Vagina (tissue), 2 donors: Measurements from ENCODE around the gene TBC1D21.

Experiments used
- POLR2AphosphoS5 ChIP-seq, 2 donors: sonication (generic); formaldehyde crosslinking; IDR thresholded peaks; one replicate each; pipeline ENCODE4 v1.9.0; 2017; ENCODE audit warnings: antibody characterized with exemption in 2 of 2, mild to moderate bottlenecking in 2 of 2, low read depth in 1 of 2; ENCODE audit not compliant: insufficient read depth in 1 of 2
- TF ChIP-seq, protein P1 (sequence below), 3 experiments: fragments of 450-650 bp in 2 of 3; fragments of 200-600 bp in 1 of 3; sonication (generic) in 1 of 3; IDR thresholded peaks; one replicate each; pipeline ENCODE4 v1.5.1; 2017 to 2019; ENCODE audit warnings: antibody characterized with exemption in 3 of 3, mild to moderate bottlenecking in 2 of 3, moderate library complexity in 2 of 3

DNA sequence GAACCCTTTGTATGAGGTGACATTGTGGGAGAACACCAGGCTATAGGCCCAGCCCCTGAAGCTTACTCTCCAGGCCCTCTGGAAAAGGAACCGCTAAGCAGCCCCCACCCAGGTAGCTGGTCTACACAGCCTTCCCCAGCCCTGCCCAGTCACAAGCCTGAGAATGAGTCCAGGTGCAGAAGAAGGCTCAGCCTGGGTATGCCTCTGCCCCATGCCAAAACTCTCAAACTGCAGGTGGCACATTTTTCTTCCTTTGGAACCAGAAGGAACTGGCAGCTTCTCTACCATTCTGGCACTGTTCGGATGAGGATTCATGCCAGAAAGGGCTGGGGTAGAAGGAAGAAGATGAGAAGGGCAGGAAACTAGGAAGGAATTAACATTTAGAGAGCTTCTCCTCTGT, 23.7 kb upstream of the TBC1D21 start:
- TF ChIP-seq, protein P1, sequence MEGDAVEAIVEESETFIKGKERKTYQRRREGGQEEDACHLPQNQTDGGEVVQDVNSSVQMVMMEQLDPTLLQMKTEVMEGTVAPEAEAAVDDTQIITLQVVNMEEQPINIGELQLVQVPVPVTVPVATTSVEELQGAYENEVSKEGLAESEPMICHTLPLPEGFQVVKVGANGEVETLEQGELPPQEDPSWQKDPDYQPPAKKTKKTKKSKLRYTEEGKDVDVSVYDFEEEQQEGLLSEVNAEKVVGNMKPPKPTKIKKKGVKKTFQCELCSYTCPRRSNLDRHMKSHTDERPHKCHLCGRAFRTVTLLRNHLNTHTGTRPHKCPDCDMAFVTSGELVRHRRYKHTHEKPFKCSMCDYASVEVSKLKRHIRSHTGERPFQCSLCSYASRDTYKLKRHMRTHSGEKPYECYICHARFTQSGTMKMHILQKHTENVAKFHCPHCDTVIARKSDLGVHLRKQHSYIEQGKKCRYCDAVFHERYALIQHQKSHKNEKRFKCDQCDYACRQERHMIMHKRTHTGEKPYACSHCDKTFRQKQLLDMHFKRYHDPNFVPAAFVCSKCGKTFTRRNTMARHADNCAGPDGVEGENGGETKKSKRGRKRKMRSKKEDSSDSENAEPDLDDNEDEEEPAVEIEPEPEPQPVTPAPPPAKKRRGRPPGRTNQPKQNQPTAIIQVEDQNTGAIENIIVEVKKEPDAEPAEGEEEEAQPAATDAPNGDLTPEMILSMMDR (IDR thresholded peaks at IDR 0.05), result no peak
- no peak for TF ChIP-seq POLR2AphosphoS5 (IDR thresholded peaks at IDR 0.05; ENCODE audit: insufficient read depth in 1 of 2, low read depth in 1 of 2)
